IMR-90 (cell line): ENCODE data around the gene ADARB2. TPM values are rescaled to one million over a fixed set of nuclear protein-coding genes. Genes with fewer than 3 reads are reported as not detected.

ENCODE experiments used
- ATAC-seq: fragments of 200-7000 bp; cut with Tn5 transposase; 2 replicates; pipeline ENCODE4 v1.9.1; 2020; ENCODE audit warnings: low read depth, mild to moderate bottlenecking, moderate library complexity
- BruUV-seq: library from RNA; stranded (reverse); fragments of 400-500 nt; replicated peaks from 2 replicates; lab custom pipeline; 2021; lab: Mats Ljungman, UMichigan
- CTCF ChIA-PET: fragments of 300-600 bp; formaldehyde crosslinking; extraction: SDS; loops from one replicate; lab custom pipeline; 2021; ENCODE audit warnings: antibody characterized with exemption; lab: Yijun Ruan, JAX
- POLR2A ChIA-PET: fragments of 300-600 bp; sonication (Branson Sonifier 250); formaldehyde crosslinking; loops from one replicate; lab custom pipeline; 2022; ENCODE audit warnings: antibody characterized with exemption; ENCODE audit not compliant: unreplicated experiment; lab: Charles Lee
- DNase-seq: peaks from one replicate; pipeline ENCODE4 v3.0.0; 2013
- H2AFZ ChIP-seq: replicated peaks from 2 replicates; pipeline ENCODE3; 2013; ENCODE audit warnings: low read length, mild to moderate bottlenecking; ENCODE audit not compliant: poor library complexity
- H2AK5ac ChIP-seq: 2 replicates; pipeline ENCODE4 v1.6.1; 2013; ENCODE audit warnings: low read depth, low read length, inconsistent platforms
- H2AK9ac ChIP-seq: replicated peaks from 2 replicates; pipeline ENCODE3; 2013; ENCODE audit warnings: mild to moderate bottlenecking, low read depth, low read length, moderate library complexity; ENCODE audit not compliant: poor library complexity
- H2BK120ac ChIP-seq: 2 replicates; pipeline ENCODE4 v1.6.1; 2013; ENCODE audit warnings: low read depth, low read length, inconsistent platforms
- H2BK15ac ChIP-seq: 3 replicates; pipeline ENCODE4 v1.6.1; 2013; ENCODE audit warnings: low read depth, low read length, inconsistent platforms
- H2BK20ac ChIP-seq: 2 replicates; pipeline ENCODE4 v1.6.1; 2013; ENCODE audit warnings: low read depth, mild to moderate bottlenecking, inconsistent platforms, low read length, moderate library complexity
- H2BK5ac ChIP-seq: 2 replicates; pipeline ENCODE4 v1.6.1; 2013; ENCODE audit warnings: mild to moderate bottlenecking, low read depth, low read length, inconsistent platforms; ENCODE audit not compliant: poor library complexity, severe bottlenecking
- H3K14ac ChIP-seq: replicated peaks from 2 replicates; pipeline ENCODE4 v1.6.1; 2013; ENCODE audit warnings: low read depth, low read length, inconsistent platforms
- H3K18ac ChIP-seq: 2 replicates; pipeline ENCODE4 v1.6.1; 2013; ENCODE audit warnings: low read depth, low read length, control low read depth
- H3K23ac ChIP-seq: 2 replicates; pipeline ENCODE4 v1.6.1; 2013; ENCODE audit warnings: low read depth, low read length, inconsistent platforms
- H3K27ac ChIP-seq: 2 replicates; pipeline ENCODE4 v1.5.1; 2013; ENCODE audit warnings: mild to moderate bottlenecking, control low read depth, low read length; ENCODE audit not compliant: insufficient read depth
- H3K27me3 ChIP-seq: 2 replicates; pipeline ENCODE4 v1.6.1; 2013; ENCODE audit warnings: low read length; ENCODE audit not compliant: control insufficient read depth, insufficient read depth
- H3K36me3 ChIP-seq: 2 replicates; pipeline ENCODE4 v1.6.1; 2013; ENCODE audit warnings: low read length, mixed read lengths; ENCODE audit not compliant: control insufficient read depth, insufficient read depth
- H3K4ac ChIP-seq: 2 replicates; pipeline ENCODE4 v1.6.1; 2013; ENCODE audit warnings: low read depth, low read length, inconsistent platforms
- H3K4me1 ChIP-seq: 2 replicates; pipeline ENCODE4 v1.6.1; 2013; ENCODE audit warnings: low read length, mixed read lengths; ENCODE audit not compliant: control insufficient read depth, insufficient read depth
- H3K4me2 ChIP-seq: 2 replicates; pipeline ENCODE4 v1.6.1; 2013; ENCODE audit warnings: low read depth, mild to moderate bottlenecking, control low read depth, low read length, moderate library complexity
- H3K4me3 ChIP-seq: 2 replicates; pipeline ENCODE4 v1.5.1; 2013; ENCODE audit warnings: low read depth, mild to moderate bottlenecking, control low read depth, low read length, moderate library complexity; ENCODE audit not compliant: insufficient read depth
- H3K56ac ChIP-seq: 2 replicates; pipeline ENCODE4 v1.6.1; 2013; ENCODE audit warnings: low read length, inconsistent platforms; ENCODE audit not compliant: insufficient read depth; ENCODE audit errors: extremely low read depth
- H3K79me1 ChIP-seq, 2 experiments: 2 replicates each; pipeline ENCODE4 v1.6.1; 2013; ENCODE audit warnings: low read length in 2 of 2, inconsistent platforms in 1 of 2, low read depth in 1 of 2
- H3K9ac ChIP-seq: 2 replicates; pipeline ENCODE4 v1.6.1; 2013; ENCODE audit warnings: low read depth, low read length, control low read depth
- H3K9me1 ChIP-seq: 2 replicates; pipeline ENCODE4 v1.6.1; 2013; ENCODE audit warnings: low read length, inconsistent platforms; ENCODE audit not compliant: insufficient read depth
- H3K9me3 ChIP-seq: 2 replicates; pipeline ENCODE4 v1.6.1; 2013; ENCODE audit warnings: low read length; ENCODE audit not compliant: control insufficient read depth, insufficient read depth
- H4K20me1 ChIP-seq: 2 replicates; pipeline ENCODE4 v1.6.1; 2013; ENCODE audit warnings: low read length, inconsistent platforms; ENCODE audit not compliant: insufficient read depth
- H4K5ac ChIP-seq: 2 replicates; pipeline ENCODE4 v1.6.1; 2013; ENCODE audit warnings: mild to moderate bottlenecking, low read depth, low read length, control low read depth
- H4K8ac ChIP-seq, 2 experiments: 2 replicates each; pipeline ENCODE4 v1.6.1; 2013; ENCODE audit warnings: low read depth in 2 of 2, low read length in 2 of 2, control low read depth in 1 of 2, inconsistent platforms in 1 of 2
- H4K91ac ChIP-seq: 2 replicates; pipeline ENCODE4 v1.6.1; 2013; ENCODE audit warnings: low read depth, low read length, inconsistent platforms; ENCODE audit not compliant: insufficient read depth
- BHLHE40 ChIP-seq: fragments of 150-350 bp; IDR thresholded peaks from 2 replicates; pipeline ENCODE4 v1.6.1; 2016; ENCODE audit warnings: mild to moderate bottlenecking, low read depth, low read length
- CEBPB ChIP-seq: IDR thresholded peaks from 2 replicates; pipeline ENCODE4 v1.6.1; 2012; ENCODE audit warnings: low read depth, low read length, improper control_type of control experiment
- CHD1 ChIP-seq: IDR thresholded peaks from 2 replicates; pipeline ENCODE4 v1.6.1; 2012; ENCODE audit warnings: low read depth, low read length, improper control_type of control experiment
- CTCF ChIP-seq: conservative IDR thresholded peaks from 2 replicates; pipeline ENCODE4 v1.5.1; 2012; ENCODE audit warnings: mild to moderate bottlenecking, low read depth, low read length, improper control_type of control experiment
- ELK1 ChIP-seq: fragments of 150-350 bp; IDR thresholded peaks from 2 replicates; pipeline ENCODE4 v1.6.1; 2016; ENCODE audit warnings: low read depth, mild to moderate bottlenecking, low read length, moderate library complexity, borderline replicate concordance
- FOS ChIP-seq: fragments of 150-350 bp; IDR thresholded peaks from 2 replicates; pipeline ENCODE4 v1.6.1; 2016; ENCODE audit warnings: low read depth, low read length
- MAFK ChIP-seq: IDR thresholded peaks from 2 replicates; pipeline ENCODE4 v1.6.1; 2012; ENCODE audit warnings: low read depth, low read length, improper control_type of control experiment
- MAZ ChIP-seq: IDR thresholded peaks from 2 replicates; pipeline ENCODE4 v1.6.1; 2012; ENCODE audit warnings: low read depth, mild to moderate bottlenecking, low read length, improper control_type of control experiment, moderate library complexity, borderline replicate concordance
- MXI1 ChIP-seq: IDR thresholded peaks from 2 replicates; pipeline ENCODE4 v1.6.1; 2012; ENCODE audit warnings: low read depth, mild to moderate bottlenecking, low read length, moderate library complexity, borderline replicate concordance
- NFE2L2 ChIP-seq: fragments of 150-350 bp; IDR thresholded peaks from 2 replicates; pipeline ENCODE4 v1.6.1; 2016; ENCODE audit warnings: low read depth, mild to moderate bottlenecking, low read length
- POLR2A ChIP-seq: IDR thresholded peaks from 2 replicates; pipeline ENCODE4 v1.6.1; 2012; ENCODE audit warnings: mild to moderate bottlenecking, low read depth, low read length
- RAD21 ChIP-seq: IDR thresholded peaks from 2 replicates; pipeline ENCODE4 v1.6.1; 2012; ENCODE audit warnings: low read length, improper control_type of control experiment
- RCOR1 ChIP-seq: IDR thresholded peaks from 2 replicates; pipeline ENCODE4 v1.6.1; 2012; ENCODE audit warnings: mild to moderate bottlenecking, low read length, improper control_type of control experiment; ENCODE audit not compliant: insufficient replicate concordance
- RFX5 ChIP-seq: IDR thresholded peaks from 2 replicates; pipeline ENCODE4 v1.8.0; 2012; ENCODE audit warnings: low read depth, mild to moderate bottlenecking, low read length, moderate library complexity
- SMC3 ChIP-seq: fragments of 150-350 bp; IDR thresholded peaks from 2 replicates; pipeline ENCODE4 v1.6.1; 2016; ENCODE audit warnings: low read depth, mild to moderate bottlenecking, antibody characterized with exemption, low read length, moderate library complexity
- WGBS, 2 experiments: methylation state at CpG; one replicate each; pipeline versions ENCODE4 v1.1.5 to v1.1.7; 2013; ENCODE audit warnings: missing lambda C conversion rate in 2 of 2; ENCODE audit not compliant: insufficient read length in 1 of 2; ENCODE audit errors: extremely low coverage in 2 of 2; 5-methylcytosine and 5-hydroxymethylcytosine counted together
- dilution Hi-C: fragments of 300-500 bp; cut with HindIII; formaldehyde crosslinking; loops from one replicate; pipeline ENCODE4 v1.14.3; 2018; ENCODE audit warnings: low sequenced_read_pairs; ENCODE audit not compliant: unreplicated experiment
- in situ Hi-C: fragments of 300-500 bp; cut with MboI; formaldehyde crosslinking; loops from 3 replicates; pipeline ENCODE4 v1.14.3; 2019; ENCODE audit warnings: low sequenced_read_pairs, inconsistent platforms, mixed read lengths
- intact Hi-C: fragments of 100-400 bp; cut with micrococcal nuclease; formaldehyde crosslinking; loops from 2 replicates; pipeline ENCODE4 v1.10.0; 2022
- polyA plus RNA-seq, 3 experiments: library from polyadenylated mRNA; depleted of rRNA; stranded (reverse); fragments of >200 nt; gene quantifications; 2 replicates each; pipeline ENCODE4 v1.2.3, GENCODE V29; 2012; ENCODE audit warnings: low replicate concordance in 1 of 3
- total RNA-seq: library from RNA; depleted of rRNA; stranded (reverse); fragments of >200 nt; gene quantifications from 2 replicates; pipeline ENCODE4 v1.2.3, GENCODE V29; 2012

Gene ADARB2
- total and polyA plus RNA-seq, 2 of the 4 experiments (the other 2 are of a cell fraction) = not detected

- peaks cover 46% of the 10 kb centered on the region for H3K9me3 ChIP-seq
- no peak overlapping the region for H4K8ac ChIP-seq
- no peak for TF ChIP-seq NFE2L2
- no peak for TF ChIP-seq BHLHE40
- TF ChIP-seq POLR2A = no peak
- TF ChIP-seq RAD21 = no peak
- no peak for TF ChIP-seq MAZ
- no peak for TF ChIP-seq CTCF
- TF ChIP-seq ELK1 = no peak
- TF ChIP-seq SMC3 = no peak
- TF ChIP-seq RCOR1 = no peak
- no peak for TF ChIP-seq MAFK
- TF ChIP-seq CHD1 = no peak
- TF ChIP-seq RFX5 = no peak
- TF ChIP-seq MXI1 = no peak
- no peak for TF ChIP-seq FOS
- TF ChIP-seq CEBPB = no peak
- H4K20me1 ChIP-seq = no peaks in the 10 kb centered on the region
- no peaks in the 10 kb centered on the region for H3K36me3 ChIP-seq
- in situ Hi-C loops = no loop called here
- no peak overlapping the region for H2BK120ac ChIP-seq
- no TSS peak for BruUV-seq
- no peaks in the 10 kb centered on the region for H3K27me3 ChIP-seq
- H4K91ac ChIP-seq = no peak overlapping the region
- ChIA-PET POLR2A (no interaction called here), CTCF (no interaction called here)
- no peak overlapping the region for H4K5ac ChIP-seq
- WGBS, 2 experiments = no CpG with 5 or more reads among the region's 10 CpGs
- dilution Hi-C loops = no loop called here
- H2AK9ac ChIP-seq = no peak overlapping the region
- H2BK15ac ChIP-seq = no peak overlapping the region
- no peak overlapping the region for H3K9ac ChIP-seq
- no peak overlapping the region for H3K4me3 ChIP-seq
- H2BK5ac ChIP-seq = no peak overlapping the region
- ATAC-seq (no peak), DNase-seq (no peak)
- no peak overlapping the region for H2BK20ac ChIP-seq
- H3K23ac ChIP-seq = no peak overlapping the region
- H3K27ac ChIP-seq = no peak overlapping the region
- no peak overlapping the region for H3K56ac ChIP-seq
- H2AK5ac ChIP-seq = no peak overlapping the region
- intact Hi-C loops = no loop called here
- H3K4me1 ChIP-seq = no peaks in the 10 kb centered on the region
- no peak overlapping the region for H3K14ac ChIP-seq
- H3K4me2 ChIP-seq = no peak overlapping the region
- no peak overlapping the region for H2AFZ ChIP-seq
- H3K9me1 ChIP-seq = no peaks in the 10 kb centered on the region
- no peak overlapping the region for H3K18ac ChIP-seq
- H3K4ac ChIP-seq = no peak overlapping the region
- no peaks in the 10 kb centered on the region for H3K79me1 ChIP-seq
Observed at GRCh38 chr10:1468811-1469210, 268.5 kb downstream of the ADARB2 start.
